Coronary artery (tissue), 2 donors: ENCODE measurements around the gene CDH3.

Experiments used
- DNase-seq: peaks from one replicate; pipeline ENCODE4 v3.0.0-alpha.2; 2017; ENCODE audit warnings: low spot score
- H3K27ac ChIP-seq, 2 donors: fragments of 200-600 bp; sonication (generic); one replicate each; pipeline ENCODE4 v1.5.1; 2016 to 2019
- H3K4me3 ChIP-seq: fragments of 200-600 bp; sonication (generic); 2 replicates; pipeline ENCODE4 v1.5.1; 2016; ENCODE audit warnings: mild to moderate bottlenecking, moderate library complexity
- TF ChIP-seq, protein P1 (sequence below): fragments of 200-600 bp; sonication (generic); IDR thresholded peaks from one replicate; pipeline ENCODE4 v1.5.1; 2019; ENCODE audit warnings: antibody characterized with exemption

CDH3 gene

DNA sequence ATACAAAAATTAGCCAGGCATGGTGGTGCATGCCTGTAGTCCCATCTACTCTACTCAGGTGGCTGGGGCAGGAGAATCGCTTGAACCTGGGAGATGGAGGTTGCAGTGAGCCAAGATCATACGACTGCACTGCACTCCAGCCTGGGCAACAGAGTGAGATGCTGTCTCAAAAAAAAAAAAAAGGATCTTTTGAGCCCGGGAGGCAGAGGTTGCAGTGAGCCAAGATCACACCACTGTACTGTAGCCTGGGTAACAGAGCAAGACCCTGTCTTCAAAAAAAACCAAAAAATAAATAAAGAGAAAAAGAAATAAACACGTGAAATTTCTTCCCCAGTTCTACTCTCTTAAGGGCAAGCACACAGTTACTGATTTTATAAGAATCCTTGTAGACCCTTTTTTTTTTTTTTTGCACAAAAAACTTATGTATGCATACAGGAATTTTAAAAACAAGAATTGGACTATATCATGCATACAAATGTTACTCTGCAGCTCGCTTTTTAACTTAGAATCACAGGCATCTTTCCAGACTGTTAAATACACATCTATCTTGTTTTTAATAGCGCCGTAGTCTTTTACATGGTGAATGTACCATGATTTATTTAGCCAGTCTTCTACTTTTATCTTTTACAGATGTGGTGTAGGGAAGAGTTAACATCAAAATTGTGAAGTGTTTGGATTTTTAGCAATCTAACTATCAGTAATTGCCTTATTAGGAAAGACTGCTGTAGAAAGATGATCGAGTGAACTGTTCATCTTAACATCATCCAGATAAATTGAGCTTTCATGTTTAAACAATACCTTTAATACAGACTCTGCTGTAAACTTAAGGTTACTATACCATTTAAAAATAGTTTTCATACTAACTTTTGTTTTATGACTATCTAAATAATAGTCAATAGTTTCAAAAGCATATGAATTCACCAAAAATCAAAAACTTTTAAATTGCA is 14.6 kb downstream of the CDH3 start:
- TF ChIP-seq, protein P1, sequence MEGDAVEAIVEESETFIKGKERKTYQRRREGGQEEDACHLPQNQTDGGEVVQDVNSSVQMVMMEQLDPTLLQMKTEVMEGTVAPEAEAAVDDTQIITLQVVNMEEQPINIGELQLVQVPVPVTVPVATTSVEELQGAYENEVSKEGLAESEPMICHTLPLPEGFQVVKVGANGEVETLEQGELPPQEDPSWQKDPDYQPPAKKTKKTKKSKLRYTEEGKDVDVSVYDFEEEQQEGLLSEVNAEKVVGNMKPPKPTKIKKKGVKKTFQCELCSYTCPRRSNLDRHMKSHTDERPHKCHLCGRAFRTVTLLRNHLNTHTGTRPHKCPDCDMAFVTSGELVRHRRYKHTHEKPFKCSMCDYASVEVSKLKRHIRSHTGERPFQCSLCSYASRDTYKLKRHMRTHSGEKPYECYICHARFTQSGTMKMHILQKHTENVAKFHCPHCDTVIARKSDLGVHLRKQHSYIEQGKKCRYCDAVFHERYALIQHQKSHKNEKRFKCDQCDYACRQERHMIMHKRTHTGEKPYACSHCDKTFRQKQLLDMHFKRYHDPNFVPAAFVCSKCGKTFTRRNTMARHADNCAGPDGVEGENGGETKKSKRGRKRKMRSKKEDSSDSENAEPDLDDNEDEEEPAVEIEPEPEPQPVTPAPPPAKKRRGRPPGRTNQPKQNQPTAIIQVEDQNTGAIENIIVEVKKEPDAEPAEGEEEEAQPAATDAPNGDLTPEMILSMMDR, result no peak
- no peak for DNase-seq
- H3K27ac ChIP-seq, result no peak overlapping the region
- no peak overlapping the region for H3K4me3 ChIP-seq

DNA sequence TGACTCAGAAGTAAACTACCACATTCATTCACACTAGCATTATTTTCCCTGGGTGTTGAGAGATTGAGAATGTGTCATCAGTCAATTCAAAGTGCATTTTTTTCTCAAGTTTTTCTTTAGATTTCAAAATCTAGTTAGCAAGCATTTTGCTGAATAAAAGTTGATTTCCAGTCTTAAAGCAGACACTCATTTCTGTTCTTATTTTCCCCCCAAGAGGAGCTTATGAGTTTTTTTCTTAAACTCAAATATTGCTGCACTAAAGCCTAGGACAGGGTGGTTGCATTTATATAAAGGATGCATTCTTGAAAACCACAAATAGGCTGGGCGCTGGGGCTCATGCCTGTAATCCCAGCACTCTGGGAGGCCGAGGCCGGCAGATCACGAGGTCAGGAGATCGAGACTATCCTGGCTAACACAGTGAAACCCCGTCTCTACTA is 15.3 kb downstream of the CDH3 start:
- TF ChIP-seq, protein P1, result no peak
- no peak for DNase-seq
- H3K27ac ChIP-seq, result no peak overlapping the region
- no peak overlapping the region for H3K4me3 ChIP-seq

DNA sequence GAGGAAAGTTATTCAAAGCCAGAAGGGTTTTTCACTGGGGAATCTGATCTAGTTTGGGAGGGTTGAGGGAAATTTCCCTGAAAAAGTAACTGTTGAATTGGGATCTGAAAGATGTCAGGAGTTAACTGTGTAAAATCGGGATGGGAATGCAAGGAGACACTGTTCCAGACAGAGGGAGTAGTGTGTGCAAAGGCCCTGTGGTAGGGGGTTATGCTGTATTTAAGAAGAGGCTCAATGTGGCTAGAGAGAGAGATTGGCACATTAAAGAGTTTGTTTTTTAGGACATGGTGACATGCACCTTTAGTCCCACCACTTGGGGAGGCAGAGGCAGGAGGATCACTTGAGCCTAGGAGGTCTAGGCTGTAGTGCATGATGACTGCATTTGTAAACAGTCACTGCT is 16.9 kb downstream of the CDH3 start:
- TF ChIP-seq, protein P1, result no peak
- H3K4me3 ChIP-seq, result no peak overlapping the region
- no peak for DNase-seq
- H3K27ac ChIP-seq, result no peak overlapping the region

DNA sequence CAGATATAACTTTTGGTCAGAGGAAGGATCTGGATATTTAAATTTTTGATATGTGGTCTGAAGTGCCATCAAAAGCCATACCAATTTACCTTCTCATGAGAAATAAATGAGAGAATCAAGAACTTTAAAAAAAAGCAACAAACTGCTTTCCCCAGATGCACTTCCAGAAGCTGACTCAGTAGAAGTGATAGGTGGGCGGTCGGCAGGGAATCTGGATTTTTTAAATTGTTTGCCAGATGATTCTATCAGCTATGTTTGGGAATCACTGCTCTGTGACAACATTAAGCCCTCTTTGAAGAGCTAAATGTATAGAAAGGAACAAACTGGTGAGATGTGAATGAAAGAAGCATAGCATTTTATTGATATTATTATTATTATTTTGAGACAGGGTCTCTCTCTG is 19.2 kb downstream of the CDH3 start:
- no peak for DNase-seq
- Histone ChIP-seq H3K27ac (no peak overlapping the region), H3K4me3 (no peak overlapping the region)
- TF ChIP-seq, protein P1, result no peak

DNA sequence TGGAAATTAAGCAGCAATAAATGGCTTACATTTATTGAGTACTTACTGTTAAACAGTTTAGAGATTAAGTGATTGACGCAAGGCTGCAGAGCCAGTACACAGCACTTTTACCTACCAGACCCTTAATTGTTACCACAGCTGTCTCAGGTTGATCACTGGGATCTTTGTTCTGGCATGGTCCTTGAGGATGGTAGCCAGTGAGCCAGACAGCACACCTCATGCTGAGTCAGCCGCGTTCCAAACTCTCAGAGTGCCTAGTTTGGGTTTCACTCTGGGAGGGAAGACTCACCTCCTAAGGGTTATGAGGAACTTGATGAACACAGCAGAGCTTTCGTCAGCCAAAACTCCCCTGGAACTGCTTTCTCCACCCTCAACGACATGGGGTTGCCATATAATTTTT is 20.4 kb downstream of the CDH3 start:
- TF ChIP-seq, protein P1, result no peak
- H3K4me3 ChIP-seq, result no peak overlapping the region
- H3K27ac ChIP-seq, result no peak overlapping the region
- DNase-seq, result no peak

DNA sequence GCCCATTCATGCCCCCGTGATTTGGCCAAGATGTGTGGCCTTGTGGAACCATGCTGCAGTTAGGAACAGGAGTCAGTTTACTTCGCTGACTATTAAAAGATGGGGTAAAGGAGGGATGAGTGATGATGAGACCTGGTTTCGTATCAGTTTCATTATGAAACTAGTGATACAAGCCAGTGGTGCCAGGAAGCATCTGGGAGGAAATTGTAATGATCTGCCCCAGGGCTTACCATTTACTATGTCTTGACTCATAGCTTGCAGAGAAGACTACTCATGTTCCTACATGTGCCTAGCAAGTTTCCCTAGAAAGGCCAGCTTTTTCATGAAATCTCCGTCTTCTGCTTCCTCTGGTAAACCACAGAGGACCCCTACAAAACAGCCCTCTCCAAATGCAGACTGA is 23.2 kb downstream of the CDH3 start:
- Histone ChIP-seq H3K4me3 (no peak overlapping the region), H3K27ac (no peak overlapping the region)
- no peak for DNase-seq
- TF ChIP-seq, protein P1, result no peak
